A673 (cell line): ENCODE results near the gene KCND2. TPM values are rescaled to one million over a fixed set of nuclear protein-coding genes. Genes with fewer than 3 reads are reported as not detected.

ENCODE experiments used
- BruUV-seq: library from RNA; stranded (reverse); fragments of 400-500 nt; replicated peaks from 2 replicates; lab custom pipeline; 2021; lab: Mats Ljungman, UMichigan
- CTCF ChIA-PET: fragments of 300-600 bp; sonication (Branson Sonifier 250); formaldehyde crosslinking; loops from one replicate; lab custom pipeline; 2022; ENCODE audit warnings: antibody characterized with exemption; lab: Charles Lee
- POLR2A ChIA-PET: fragments of 300-600 bp; sonication (Branson Sonifier 250); formaldehyde crosslinking; loops from one replicate; lab custom pipeline; 2022; ENCODE audit warnings: antibody characterized with exemption; ENCODE audit not compliant: low non-redundant PET; lab: Charles Lee
- DNase-seq: peaks from one replicate; pipeline ENCODE4 v3.0.0-alpha.2; 2015; ENCODE audit warnings: low spot score
- H3K27ac ChIP-seq: fragments of 200-600 bp; sonication (generic); 2 replicates; pipeline ENCODE4 v1.5.1; 2016; ENCODE audit warnings: mixed run types, low read depth, mild to moderate bottlenecking, mixed read lengths, antibody characterized with exemption, low read length; ENCODE audit not compliant: poor library complexity, severe bottlenecking
- H3K27me3 ChIP-seq: fragments of 200-600 bp; sonication (generic); replicated peaks from 2 replicates; pipeline ENCODE4 v1.6.1; 2017; ENCODE audit warnings: mixed run types, low read depth, mild to moderate bottlenecking, mixed read lengths, antibody characterized with exemption, low read length; ENCODE audit not compliant: insufficient read depth, poor library complexity
- H3K36me3 ChIP-seq: fragments of 200-600 bp; sonication (generic); 2 replicates; pipeline ENCODE4 v1.6.1; 2016; ENCODE audit warnings: mixed run types, mild to moderate bottlenecking, mixed read lengths, antibody characterized with exemption, low read length; ENCODE audit not compliant: insufficient read depth, poor library complexity, severe bottlenecking
- H3K4me1 ChIP-seq: fragments of 200-600 bp; sonication (generic); 2 replicates; pipeline ENCODE4 v1.6.1; 2017; ENCODE audit warnings: mixed run types, mild to moderate bottlenecking, mixed read lengths, antibody characterized with exemption, low read length; ENCODE audit not compliant: insufficient read depth, poor library complexity, severe bottlenecking
- H3K4me3 ChIP-seq: fragments of 200-600 bp; sonication (generic); 2 replicates; pipeline ENCODE4 v1.5.1; 2016; ENCODE audit warnings: low read depth, mixed run types, mild to moderate bottlenecking, mixed read lengths, low read length; ENCODE audit not compliant: poor library complexity, severe bottlenecking
- H3K9me3 ChIP-seq: fragments of 200-600 bp; sonication (generic); 2 replicates; pipeline ENCODE4 v1.6.1; 2016; ENCODE audit warnings: mixed run types, low read depth, mild to moderate bottlenecking, mixed read lengths, antibody characterized with exemption, low read length; ENCODE audit not compliant: poor library complexity, severe bottlenecking
- EZH2 ChIP-seq: fragments of 200-600 bp; sonication (generic); IDR thresholded peaks from 2 replicates; pipeline ENCODE4 v1.6.1; 2017; ENCODE audit warnings: borderline replicate concordance, low read depth, mild to moderate bottlenecking, mixed read lengths, antibody characterized with exemption, low read length; ENCODE audit not compliant: poor library complexity, severe bottlenecking
- intact Hi-C: fragments of 100-400 bp; cut with micrococcal nuclease; formaldehyde crosslinking; loops from one replicate; pipeline ENCODE4 v1.10.0; 2022; ENCODE audit not compliant: unreplicated experiment
- total RNA-seq: library from RNA; stranded (reverse); gene quantifications from 2 replicates; pipeline ENCODE4 v1.2.3, GENCODE V29; 2021
- TF ChIP-seq, protein P1 (sequence below): fragments of 300-800, 200-600 bp; sonication (generic); conservative IDR thresholded peaks from 2 replicates; pipeline ENCODE4 v1.5.1; 2017; ENCODE audit warnings: low read depth, mild to moderate bottlenecking, antibody characterized with exemption, low read length, moderate library complexity, mixed read lengths

The KCND2 gene
- total RNA-seq, 1 experiment from 2014 or later: not detected

DNA sequence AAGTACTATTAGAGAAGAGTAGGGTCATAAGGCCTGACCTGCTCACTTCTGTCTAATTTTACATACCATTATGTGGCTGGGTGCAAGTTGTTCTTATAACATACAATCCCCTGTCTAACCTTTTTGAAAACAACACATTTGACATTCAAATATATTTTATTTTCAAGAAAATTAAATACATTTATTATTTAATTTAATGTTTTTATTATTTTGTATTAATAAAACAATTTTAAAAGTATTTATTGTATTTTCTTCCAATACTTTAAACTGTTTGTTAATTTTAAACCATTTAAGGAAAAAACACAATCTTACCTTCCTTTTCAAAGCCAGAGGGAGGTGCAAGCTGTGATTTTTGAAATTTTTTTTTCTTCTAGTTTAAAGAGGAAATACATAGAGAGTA is 232.8 kb downstream of the KCND2 start:
- Histone ChIP-seq H3K36me3 (no peaks in the 10 kb centered on the region), H3K9me3 (no peaks in the 10 kb centered on the region), H3K4me1 (no peaks in the 10 kb centered on the region), H3K27me3 (no peaks in the 10 kb centered on the region), H3K27ac (no peak overlapping the region), H3K4me3 (no peak overlapping the region)
- BruUV-seq: no TSS peak
- no peak for DNase-seq
- TF ChIP-seq, protein P1, sequence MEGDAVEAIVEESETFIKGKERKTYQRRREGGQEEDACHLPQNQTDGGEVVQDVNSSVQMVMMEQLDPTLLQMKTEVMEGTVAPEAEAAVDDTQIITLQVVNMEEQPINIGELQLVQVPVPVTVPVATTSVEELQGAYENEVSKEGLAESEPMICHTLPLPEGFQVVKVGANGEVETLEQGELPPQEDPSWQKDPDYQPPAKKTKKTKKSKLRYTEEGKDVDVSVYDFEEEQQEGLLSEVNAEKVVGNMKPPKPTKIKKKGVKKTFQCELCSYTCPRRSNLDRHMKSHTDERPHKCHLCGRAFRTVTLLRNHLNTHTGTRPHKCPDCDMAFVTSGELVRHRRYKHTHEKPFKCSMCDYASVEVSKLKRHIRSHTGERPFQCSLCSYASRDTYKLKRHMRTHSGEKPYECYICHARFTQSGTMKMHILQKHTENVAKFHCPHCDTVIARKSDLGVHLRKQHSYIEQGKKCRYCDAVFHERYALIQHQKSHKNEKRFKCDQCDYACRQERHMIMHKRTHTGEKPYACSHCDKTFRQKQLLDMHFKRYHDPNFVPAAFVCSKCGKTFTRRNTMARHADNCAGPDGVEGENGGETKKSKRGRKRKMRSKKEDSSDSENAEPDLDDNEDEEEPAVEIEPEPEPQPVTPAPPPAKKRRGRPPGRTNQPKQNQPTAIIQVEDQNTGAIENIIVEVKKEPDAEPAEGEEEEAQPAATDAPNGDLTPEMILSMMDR: no peak
- TF ChIP-seq EZH2: no peak
- ChIA-PET POLR2A (no interaction called here), CTCF (no interaction called here)
- intact Hi-C loops: no loop called here

GRCh38 chr7:120512701-120513100 is 239.7 kb downstream of the KCND2 start:
- Histone ChIP-seq H3K27ac (no peak overlapping the region), H3K4me1 (no peaks in the 10 kb centered on the region), H3K36me3 (no peaks in the 10 kb centered on the region), H3K27me3 (no peaks in the 10 kb centered on the region), H3K9me3 (no peaks in the 10 kb centered on the region), H3K4me3 (no peak overlapping the region)
- no TSS peak for BruUV-seq
- intact Hi-C loops: no loop called here
- no peak for DNase-seq
- POLR2A ChIA-PET: no interaction called here
- CTCF ChIA-PET: no interaction called here
- no peak for TF ChIP-seq EZH2
- TF ChIP-seq, protein P1: no peak

DNA sequence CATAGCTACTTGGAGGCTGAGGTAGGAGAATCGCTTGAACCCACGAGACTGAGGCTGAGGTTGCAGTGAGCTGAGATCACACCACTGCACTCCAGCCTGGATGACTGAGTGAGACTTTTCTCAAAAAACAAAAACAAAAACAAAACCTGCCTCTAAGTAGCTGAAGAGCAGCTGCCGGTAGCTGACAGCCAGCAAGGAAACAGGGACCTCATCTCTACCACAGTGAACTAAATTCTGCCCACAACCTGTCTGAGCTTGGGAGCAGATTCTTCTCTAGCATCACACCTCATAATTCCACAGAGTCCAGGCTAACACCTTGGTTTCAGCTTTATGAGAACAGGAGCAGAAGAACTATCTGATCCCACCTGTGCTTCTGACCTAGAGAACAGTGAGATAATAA is 246.2 kb downstream of the KCND2 start:
- Histone ChIP-seq H3K27ac (no peak overlapping the region), H3K9me3 (no peaks in the 10 kb centered on the region), H3K27me3 (no peaks in the 10 kb centered on the region), H3K36me3 (no peaks in the 10 kb centered on the region), H3K4me3 (no peak overlapping the region), H3K4me1 (no peaks in the 10 kb centered on the region)
- intact Hi-C loops: no loop called here
- CTCF ChIA-PET: no interaction called here
- POLR2A ChIA-PET: no interaction called here
- DNase-seq: no peak
- no TSS peak for BruUV-seq
- TF ChIP-seq EZH2: no peak
- TF ChIP-seq, protein P1: no peak
